Colonic mucosa (tissue), 4 donors: ENCODE data around the gene SDF2. TPM values are rescaled to one million over a fixed set of nuclear protein-coding genes. Genes with fewer than 3 reads are reported as not detected.

Source experiments
- DNase-seq: peaks from one replicate; pipeline ENCODE4 v3.0.0-alpha.2; 2020
- H3K27ac ChIP-seq: fragments of 200-600 bp; one replicate; pipeline ENCODE4 v1.8.0; 2021
- H3K27me3 ChIP-seq: fragments of 200-600 bp; one replicate; pipeline ENCODE4 v1.8.0; 2021
- H3K36me3 ChIP-seq: fragments of 200-600 bp; one replicate; pipeline ENCODE4 v1.8.0; 2021
- H3K4me1 ChIP-seq: fragments of 200-600 bp; one replicate; pipeline ENCODE4 v1.8.0; 2021; ENCODE audit warnings: mild to moderate bottlenecking
- H3K4me3 ChIP-seq: fragments of 200-600 bp; one replicate; pipeline ENCODE4 v1.8.0; 2021
- H3K9ac ChIP-seq, 2 donors: one replicate each; pipeline ENCODE4 v1.7.0; 2013; ENCODE audit warnings: control low read depth in 2 of 2, low read depth in 2 of 2, low read length in 2 of 2
- H3K9me3 ChIP-seq: fragments of 200-600 bp; one replicate; pipeline ENCODE4 v1.8.0; 2021
- CTCF ChIP-seq: fragments of 200-600 bp; IDR thresholded peaks from one replicate; pipeline ENCODE4 v1.8.0; 2022; ENCODE audit warnings: antibody characterized with exemption, mild to moderate bottlenecking
- intact Hi-C: fragments of 100-400 bp; cut with DNase I; formaldehyde crosslinking; loops from one replicate; pipeline ENCODE4 v1.14.1; 2022
- total RNA-seq, 2 donors: library from RNA; stranded (reverse); fragmentation: NEBNext Ultra II Directional in 1 of 2; extraction: Animal tissue kit (Norgen Biotek cat#: 25700) in 1 of 2; gene quantifications; one replicate each; pipeline ENCODE4 v1.2.1, GENCODE V29; 2021
- donor health status: healthy.
- donor health status: DM: no; HTN: no; CAD: no.
- donor health status: DM: no; HTN: no; CAD: no.

SDF2 gene
- total RNA-seq, 2 donors from 2014 or later, result 50.7 to 56.4 TPM

GRCh38 chr17:28705728-28706334 lies 44.1 kb upstream of the SDF2 start:
- Histone ChIP-seq H3K27ac (no peak overlapping the region), H3K9ac (no peak overlapping the region), H3K4me3 (no peak overlapping the region), H3K9me3 (no peaks in the 10 kb centered on the region), H3K27me3 (no peaks in the 10 kb centered on the region), H3K4me1 (no peaks in the 10 kb centered on the region), H3K36me3 (peaks cover 6% of the 10 kb centered on the region)
- no peak for DNase-seq
- intact Hi-C loops, result no loop called here
- TF ChIP-seq CTCF, result no peak

- H3K27ac ChIP-seq, result no peak overlapping the region
- no peaks in the 10 kb centered on the region for H3K4me1 ChIP-seq
- intact Hi-C loops, result no loop called here
- TF ChIP-seq CTCF, result no peak
- no peak overlapping the region for H3K4me3 ChIP-seq
- DNase-seq, result no peak
- no peak overlapping the region for H3K9ac ChIP-seq
- H3K27me3 ChIP-seq, result no peaks in the 10 kb centered on the region
- no peaks in the 10 kb centered on the region for H3K9me3 ChIP-seq
- peaks cover 12% of the 10 kb centered on the region for H3K36me3 ChIP-seq
These were observed 43.5 kb upstream of the SDF2 start for GRCh38 chr17:28705074-28705659.

DNA sequence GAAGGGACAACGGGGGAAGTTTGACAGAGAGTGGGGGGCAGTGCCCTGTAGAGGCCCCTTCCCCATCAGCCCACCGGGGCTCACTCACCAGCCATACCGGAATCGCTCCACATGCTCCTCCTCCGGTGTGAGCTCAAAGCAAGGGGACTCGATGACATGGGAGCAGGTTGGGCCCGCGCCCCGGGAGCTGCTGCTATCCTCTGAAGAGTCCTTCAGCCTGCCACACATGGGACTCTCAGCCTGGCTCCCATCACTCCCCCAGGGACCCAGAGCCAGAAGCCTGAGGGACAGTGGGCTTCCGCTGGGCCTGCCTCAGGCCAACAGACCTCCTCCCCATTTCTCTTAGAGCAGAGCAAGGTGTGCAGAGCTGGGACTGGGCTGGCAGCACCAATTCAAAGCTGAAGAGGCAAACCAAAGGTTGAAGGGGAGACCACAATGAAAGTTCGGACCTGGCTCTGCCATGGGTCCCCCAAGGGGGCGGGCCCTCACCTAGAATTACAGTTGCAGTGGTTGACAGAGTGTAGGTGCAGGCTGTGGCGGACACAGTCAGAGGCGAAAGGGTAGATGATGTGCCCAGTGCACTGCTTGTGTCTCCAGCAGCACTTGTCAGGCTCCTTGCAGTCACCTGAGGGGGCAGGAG lies 42.6 kb upstream of the SDF2 start:
- Histone ChIP-seq H3K4me1 (no peaks in the 10 kb centered on the region), H3K36me3 (peaks cover 21% of the 10 kb centered on the region), H3K27ac (no peak overlapping the region), H3K4me3 (no peak overlapping the region), H3K9me3 (no peaks in the 10 kb centered on the region), H3K9ac (no peak overlapping the region), H3K27me3 (no peaks in the 10 kb centered on the region)
- intact Hi-C loops, result no loop called here
- DNase-seq, result no peak
- TF ChIP-seq CTCF, result no peak

GRCh38 chr17:28703552-28704218 lies 42.0 kb upstream of the SDF2 start:
- Histone ChIP-seq H3K9ac (no peak overlapping the region), H3K9me3 (no peaks in the 10 kb centered on the region), H3K4me1 (no peaks in the 10 kb centered on the region), H3K27ac (no peak overlapping the region), H3K36me3 (peaks cover 23% of the 10 kb centered on the region), H3K27me3 (no peaks in the 10 kb centered on the region), H3K4me3 (no peak overlapping the region)
- TF ChIP-seq CTCF, result no peak
- intact Hi-C loops, result no loop called here
- DNase-seq, result no peak

GRCh38 chr17:28702752-28703150 lies 41.0 kb upstream of the SDF2 start:
- intact Hi-C loops, result no loop called here
- H3K4me1 ChIP-seq, result no peaks in the 10 kb centered on the region
- H3K36me3 ChIP-seq, result peaks cover 25% of the 10 kb centered on the region
- no peaks in the 10 kb centered on the region for H3K9me3 ChIP-seq
- H3K4me3 ChIP-seq, result no peak overlapping the region
- no peak for TF ChIP-seq CTCF
- no peak for DNase-seq
- H3K27me3 ChIP-seq, result no peaks in the 10 kb centered on the region
- H3K27ac ChIP-seq, result no peak overlapping the region
- no peak overlapping the region for H3K9ac ChIP-seq
